ENCODE measurements around the gene THOC5. TPM values are rescaled to one million over a fixed set of nuclear protein-coding genes. Genes with fewer than 3 reads are reported as not detected.

Gene THOC5
- polyA plus RNA-seq, 1 donor from 2014 or later: 33.4 TPM

- peaks cover 14% of the 10 kb centered on the region for H3K36me3 ChIP-seq (ENCODE audit: insufficient read depth, low read length)
These were observed 10.3 kb upstream of the THOC5 start for GRCh38 chr22:29563652-29564460.

GRCh38 chr22:29559853-29560252, 6.3 kb upstream of the THOC5 start:
- H3K27me3 ChIP-seq (ENCODE audit: insufficient read depth, low read depth, low read length): no peaks in the 10 kb centered on the region
- no peak overlapping the region for H3K4me2 ChIP-seq (ENCODE audit: low read length)
- peaks cover 18% of the 10 kb centered on the region for H3K36me3 ChIP-seq (ENCODE audit: insufficient read depth, low read length)
- no peaks in the 10 kb centered on the region for H3K9me2 ChIP-seq (ENCODE audit: insufficient read depth, low read length)
- no peaks in the 10 kb centered on the region for H3K79me2 ChIP-seq (replicated peaks; ENCODE audit: insufficient read depth, low read length)
- no peak overlapping the region for H3K27ac ChIP-seq (ENCODE audit: low read length)
- no peaks in the 10 kb centered on the region for H4K20me1 ChIP-seq (ENCODE audit: insufficient read depth)
- H3K9me3 ChIP-seq (ENCODE audit: low read length): no peaks in the 10 kb centered on the region
- H3K9ac ChIP-seq (ENCODE audit: low read length): no peak overlapping the region
- H3K4me3 ChIP-seq (ENCODE audit: low read length): no peak overlapping the region
- no peaks in the 10 kb centered on the region for H3F3A ChIP-seq (ENCODE audit: insufficient read depth, low read length, poor library complexity, severe bottlenecking)
- no peak overlapping the region for H2AFZ ChIP-seq (ENCODE audit: low read depth, low read length)
- no peak for TF ChIP-seq EP300 (conservative IDR thresholded peaks at IDR 0.05; ENCODE audit: poor library complexity, severe bottlenecking)
- no peak for TF ChIP-seq POLR2AphosphoS5 (IDR thresholded peaks at IDR 0.05)
- TF ChIP-seq RAD21 (conservative IDR thresholded peaks at IDR 0.05): no peak
- no peak for TF ChIP-seq MXI1 (conservative IDR thresholded peaks at IDR 0.05; ENCODE audit: poor library complexity, severe bottlenecking)
- no peak for TF ChIP-seq TAF1 (IDR thresholded peaks at IDR 0.05; ENCODE audit: low read depth)
- no peak for TF ChIP-seq CTCF (IDR thresholded peaks at IDR 0.05; ENCODE audit: poor library complexity, severe bottlenecking)
- TF ChIP-seq SMC3 (conservative IDR thresholded peaks at IDR 0.05; ENCODE audit: poor library complexity): no peak
- TF ChIP-seq EZH2 (IDR thresholded peaks at IDR 0.05; ENCODE audit: borderline replicate concordance, insufficient read depth, low read length, poor library complexity, severe bottlenecking): no peak

More at GRCh38 chr22:29563652-29564460, 10.3 kb upstream of the THOC5 start:
- Histone ChIP-seq H3K9ac (ENCODE audit: low read length) (no peak overlapping the region), H3K9me2 (ENCODE audit: insufficient read depth, low read length) (no peaks in the 10 kb centered on the region), H3K4me2 (ENCODE audit: low read length) (no peak overlapping the region), H3K4me3 (ENCODE audit: low read length) (no peak overlapping the region), H3K27ac (ENCODE audit: low read length) (no peak overlapping the region), H3K79me2 (replicated peaks; ENCODE audit: insufficient read depth, low read length) (no peaks in the 10 kb centered on the region), H4K20me1 (ENCODE audit: insufficient read depth) (no peaks in the 10 kb centered on the region), H3F3A (ENCODE audit: insufficient read depth, low read length, poor library complexity, severe bottlenecking) (no peaks in the 10 kb centered on the region), H3K9me3 (ENCODE audit: low read length) (no peaks in the 10 kb centered on the region), H3K27me3 (ENCODE audit: insufficient read depth, low read depth, low read length) (no peaks in the 10 kb centered on the region), H2AFZ (ENCODE audit: low read depth, low read length) (no peak overlapping the region)
- TF ChIP-seq MXI1 (conservative IDR thresholded peaks at IDR 0.05; ENCODE audit: poor library complexity, severe bottlenecking): no peak
- TF ChIP-seq TAF1 (IDR thresholded peaks at IDR 0.05; ENCODE audit: low read depth): no peak
- no peak for TF ChIP-seq SMC3 (conservative IDR thresholded peaks at IDR 0.05; ENCODE audit: poor library complexity)
- TF ChIP-seq RAD21 (conservative IDR thresholded peaks at IDR 0.05): no peak
- TF ChIP-seq REST (IDR thresholded peaks at IDR 0.05; ENCODE audit: borderline replicate concordance): no peak
- TF ChIP-seq EZH2 (IDR thresholded peaks at IDR 0.05; ENCODE audit: borderline replicate concordance, insufficient read depth, low read length, poor library complexity, severe bottlenecking): no peak
- TF ChIP-seq POLR2AphosphoS5 (IDR thresholded peaks at IDR 0.05): no peak
- no peak for TF ChIP-seq EP300 (conservative IDR thresholded peaks at IDR 0.05; ENCODE audit: poor library complexity, severe bottlenecking)
- TF ChIP-seq CTCF (IDR thresholded peaks at IDR 0.05; ENCODE audit: poor library complexity, severe bottlenecking): no peak
